Sigmoid colon (tissue), 4 donors: ENCODE results near the gene BMP5.

Experiments
- EP300 ChIP-seq, 4 donors: sonication (generic); formaldehyde crosslinking; IDR thresholded peaks; one replicate each; pipeline ENCODE4 v1.6.1; 2017; ENCODE audit warnings: antibody characterized with exemption in 4 of 4
- POLR2A ChIP-seq, 2 donors: fragments of 450-650 bp; IDR thresholded peaks; one replicate each; pipeline ENCODE4 v1.6.1; 2016; ENCODE audit warnings: antibody characterized with exemption in 2 of 2, mild to moderate bottlenecking in 2 of 2, moderate library complexity in 2 of 2
- POLR2AphosphoS5 ChIP-seq, 4 donors: sonication (generic); formaldehyde crosslinking; IDR thresholded peaks; one replicate each; pipeline ENCODE4 v1.6.1; 2017; ENCODE audit warnings: antibody characterized with exemption in 4 of 4
- TF ChIP-seq, protein P1 (sequence below), 4 experiments: fragments of 450-650 bp in 3 of 4; fragments of 200-600 bp in 1 of 4; IDR thresholded peaks; one replicate each; pipeline ENCODE4 v1.5.1; 2016 to 2019; ENCODE audit warnings: antibody characterized with exemption in 4 of 4, mild to moderate bottlenecking in 3 of 4, moderate library complexity in 2 of 4

DNA sequence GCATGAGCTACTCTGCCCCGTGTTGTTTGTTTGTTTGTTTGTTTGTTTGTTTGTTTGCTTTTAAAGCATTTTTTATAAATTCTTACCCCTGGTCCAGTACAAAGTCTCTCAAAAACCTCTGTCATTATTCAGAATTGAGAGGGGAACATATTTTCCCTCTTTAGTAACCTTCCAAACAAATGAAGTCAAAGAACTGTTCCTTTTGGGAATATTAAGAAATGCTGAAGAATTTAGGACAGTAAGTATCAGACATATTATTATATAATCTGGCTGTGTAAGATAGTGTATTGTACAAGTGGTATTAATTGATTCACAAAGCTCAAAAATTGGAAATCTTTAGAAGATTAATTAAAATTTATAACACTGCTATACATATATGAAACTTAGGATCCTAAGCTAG is 54.7 kb downstream of the BMP5 start:
- TF ChIP-seq, protein P1, sequence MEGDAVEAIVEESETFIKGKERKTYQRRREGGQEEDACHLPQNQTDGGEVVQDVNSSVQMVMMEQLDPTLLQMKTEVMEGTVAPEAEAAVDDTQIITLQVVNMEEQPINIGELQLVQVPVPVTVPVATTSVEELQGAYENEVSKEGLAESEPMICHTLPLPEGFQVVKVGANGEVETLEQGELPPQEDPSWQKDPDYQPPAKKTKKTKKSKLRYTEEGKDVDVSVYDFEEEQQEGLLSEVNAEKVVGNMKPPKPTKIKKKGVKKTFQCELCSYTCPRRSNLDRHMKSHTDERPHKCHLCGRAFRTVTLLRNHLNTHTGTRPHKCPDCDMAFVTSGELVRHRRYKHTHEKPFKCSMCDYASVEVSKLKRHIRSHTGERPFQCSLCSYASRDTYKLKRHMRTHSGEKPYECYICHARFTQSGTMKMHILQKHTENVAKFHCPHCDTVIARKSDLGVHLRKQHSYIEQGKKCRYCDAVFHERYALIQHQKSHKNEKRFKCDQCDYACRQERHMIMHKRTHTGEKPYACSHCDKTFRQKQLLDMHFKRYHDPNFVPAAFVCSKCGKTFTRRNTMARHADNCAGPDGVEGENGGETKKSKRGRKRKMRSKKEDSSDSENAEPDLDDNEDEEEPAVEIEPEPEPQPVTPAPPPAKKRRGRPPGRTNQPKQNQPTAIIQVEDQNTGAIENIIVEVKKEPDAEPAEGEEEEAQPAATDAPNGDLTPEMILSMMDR (IDR thresholded peaks at IDR 0.05), result no peak
- no peak for TF ChIP-seq EP300 (IDR thresholded peaks at IDR 0.05)
- TF ChIP-seq POLR2A (IDR thresholded peaks at IDR 0.05), result no peak
- no peak for TF ChIP-seq POLR2AphosphoS5 (IDR thresholded peaks at IDR 0.05)
